HepG2 (cell line): ENCODE measurements around the gene ATG7.

Source experiments
- BHLHE40 ChIP-seq: IDR thresholded peaks from 2 replicates; pipeline ENCODE4 v1.6.1; 2011; ENCODE audit warnings: low read length, improper control_type of control experiment
- FOSL1 ChIP-seq: sonication (generic); formaldehyde crosslinking; IDR thresholded peaks from 2 replicates; pipeline ENCODE4 v1.9.0; 2021; ENCODE audit warnings: missing genetic modification reagents, borderline replicate concordance
- POLR2A ChIP-seq, 2 experiments: IDR thresholded peaks; 2 replicates each; pipeline ENCODE4 v1.6.1; 2011; ENCODE audit warnings: low read depth in 2 of 2, low read length in 2 of 2, mild to moderate bottlenecking in 1 of 2, moderate library complexity in 1 of 2; ENCODE audit not compliant: insufficient read depth in 1 of 2
- SALL2 ChIP-seq: sonication (generic); formaldehyde crosslinking; IDR thresholded peaks from 2 replicates; pipeline ENCODE4 v1.8.1; 2023; ENCODE audit warnings: mild to moderate bottlenecking, missing genetic modification reagents, inconsistent platforms
- TBL1XR1 ChIP-seq: fragments of 150-350 bp; IDR thresholded peaks from 2 replicates; pipeline ENCODE4 v1.6.1; 2014; ENCODE audit warnings: borderline replicate concordance, low read length; ENCODE audit not compliant: partially characterized antibody
- TF ChIP-seq, protein P1 (sequence below): sonication (generic); formaldehyde crosslinking; IDR thresholded peaks from 2 replicates; pipeline ENCODE4 v1.5.0; 2020; ENCODE audit warnings: mild to moderate bottlenecking, missing genetic modification reagents, moderate library complexity

DNA sequence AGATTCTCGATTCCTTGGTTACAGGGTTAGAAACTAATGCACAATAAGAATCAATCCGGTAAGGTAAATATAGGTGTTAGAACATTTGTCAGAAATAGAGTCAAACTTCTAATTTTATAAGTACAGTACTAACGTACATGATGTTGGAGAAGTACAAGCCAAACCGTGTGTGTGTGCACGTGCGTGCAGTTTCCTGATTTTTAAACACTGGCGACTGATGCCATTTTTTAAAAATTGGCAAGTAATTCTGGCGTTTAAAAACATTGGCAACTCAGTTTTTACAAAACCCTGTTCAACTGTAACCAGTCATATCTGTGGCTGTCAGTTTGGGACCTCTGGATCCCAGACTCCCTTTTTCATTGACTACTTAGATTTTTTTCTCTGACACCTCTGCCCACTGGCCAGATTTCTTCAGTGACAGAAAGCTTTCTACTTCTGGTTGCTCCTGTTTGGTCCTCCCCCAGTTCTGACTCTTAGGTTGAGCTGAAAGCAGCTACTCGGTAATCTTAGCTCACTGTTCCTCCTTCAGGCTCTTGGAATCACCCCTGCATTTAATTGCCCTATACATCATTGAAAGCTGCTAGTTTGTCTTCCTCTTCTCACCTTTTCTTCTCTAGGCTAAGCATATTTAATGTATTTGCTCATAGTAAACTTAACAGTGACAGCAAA lies 843 bp downstream of the ATG7 start:
- TF ChIP-seq BHLHE40 (no peak), SALL2 (CRISPR knock-in tag) (no peak), POLR2A (IDR thresholded peaks at IDR 0.05; ENCODE audit: insufficient read depth in 1 of 2, low read depth in 2 of 2, low read length in 2 of 2) (no peak), TBL1XR1 (no peak), FOSL1 (CRISPR knock-in tag) (no peak)
- TF ChIP-seq, protein P1, sequence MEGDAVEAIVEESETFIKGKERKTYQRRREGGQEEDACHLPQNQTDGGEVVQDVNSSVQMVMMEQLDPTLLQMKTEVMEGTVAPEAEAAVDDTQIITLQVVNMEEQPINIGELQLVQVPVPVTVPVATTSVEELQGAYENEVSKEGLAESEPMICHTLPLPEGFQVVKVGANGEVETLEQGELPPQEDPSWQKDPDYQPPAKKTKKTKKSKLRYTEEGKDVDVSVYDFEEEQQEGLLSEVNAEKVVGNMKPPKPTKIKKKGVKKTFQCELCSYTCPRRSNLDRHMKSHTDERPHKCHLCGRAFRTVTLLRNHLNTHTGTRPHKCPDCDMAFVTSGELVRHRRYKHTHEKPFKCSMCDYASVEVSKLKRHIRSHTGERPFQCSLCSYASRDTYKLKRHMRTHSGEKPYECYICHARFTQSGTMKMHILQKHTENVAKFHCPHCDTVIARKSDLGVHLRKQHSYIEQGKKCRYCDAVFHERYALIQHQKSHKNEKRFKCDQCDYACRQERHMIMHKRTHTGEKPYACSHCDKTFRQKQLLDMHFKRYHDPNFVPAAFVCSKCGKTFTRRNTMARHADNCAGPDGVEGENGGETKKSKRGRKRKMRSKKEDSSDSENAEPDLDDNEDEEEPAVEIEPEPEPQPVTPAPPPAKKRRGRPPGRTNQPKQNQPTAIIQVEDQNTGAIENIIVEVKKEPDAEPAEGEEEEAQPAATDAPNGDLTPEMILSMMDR (CRISPR knock-in tag), result no peak
